Spleen (tissue), 7 donors: ENCODE results near the gene PRIM2.
"Not testable (repeated sequence)": the region's sequence is repeated elsewhere in the genome, so short reads cannot be mapped to it uniquely, and the experiment has no call there.

ENCODE experiments used
- CTCF ChIP-seq, 11 experiments: fragments of 200-600 bp in 7 of 11; fragments of 450-650 bp in 4 of 11; sonication (generic) in 4 of 11; IDR thresholded peaks in 8 of 11; conservative IDR thresholded peaks in 3 of 11; 1 replicate in 7 of 11; 2 replicates in 4 of 11; pipeline versions ENCODE4 v1.4.0 to v1.8.0; 2016 to 2021; ENCODE audit warnings: antibody characterized with exemption in 11 of 11, inconsistent platforms in 4 of 11, mild to moderate bottlenecking in 1 of 11
- POLR2A ChIP-seq, 3 donors: fragments of 450-650 bp; IDR thresholded peaks; one replicate each; pipeline ENCODE4 v1.5.1; 2017; ENCODE audit warnings: antibody characterized with exemption in 3 of 3, mild to moderate bottlenecking in 1 of 3
- POLR2AphosphoS5 ChIP-seq, 3 donors: sonication (generic); formaldehyde crosslinking; IDR thresholded peaks; one replicate each; pipeline ENCODE4 v1.5.1; 2017; ENCODE audit warnings: antibody characterized with exemption in 3 of 3
- donor health status: DM: no; HTN: no; CAD: no; lungs with moderate emphysema.
- donor health status: DM: no; HTN: no; CAD: no.
- donor health status: DM: no; HTN: no; CAD: no.

- TF ChIP-seq POLR2A (IDR thresholded peaks at IDR 0.05); CTCF (IDR thresholded peaks at IDR 0.05 in 8 of 11, conservative IDR thresholded peaks at IDR 0.05 in 3 of 11); POLR2AphosphoS5 (IDR thresholded peaks at IDR 0.05): not testable (repeated sequence)
These were observed 212.3 kb downstream of the PRIM2 start for GRCh38 chr6:57529755-57530154.
